ENCODE measurements around the gene C1GALT1.
"Not testable (repeated sequence)": the region's sequence is repeated elsewhere in the genome, so short reads cannot be mapped to it uniquely, and the experiment has no call there.

C1GALT1 gene

GRCh38 chr7:7178906-7179305 lies 3.4 kb upstream of the C1GALT1 start:
- H3K36me3 Mint-ChIP-seq = peaks cover 20% of the 10 kb centered on the region
- no peaks in the 10 kb centered on the region for H3K27me3 Mint-ChIP-seq
- H3K9me3 Mint-ChIP-seq = peaks cover 2% of the 10 kb centered on the region
- no peak for ATAC-seq (ENCODE audit: low read depth)
- no peak overlapping the region for H3K4me3 Mint-ChIP-seq
- peaks cover 25% of the 10 kb centered on the region for H3K4me1 Mint-ChIP-seq
- H3K27ac Mint-ChIP-seq = peak overlapping the region; percentile 68
- no peak for DNase-seq (ENCODE audit: low spot score in 2 of 2)

- Mint-ChIP-seq H3K4me1 (peaks cover 29% of the 10 kb centered on the region), H3K4me3 (peak overlapping the region; percentile 93), H3K27ac (peak overlapping the region; percentile 98), H3K36me3 (peaks cover 10% of the 10 kb centered on the region), H3K27me3 (no peaks in the 10 kb centered on the region), H3K9me3 (no peaks in the 10 kb centered on the region)
- no peak for DNase-seq (ENCODE audit: low spot score in 2 of 2)
- no peak for ATAC-seq (ENCODE audit: low read depth)
Observed at GRCh38 chr7:7180725-7181449, 1.5 kb upstream of the C1GALT1 start.

- no peaks in the 10 kb centered on the region for H3K27me3 Mint-ChIP-seq
Observed at GRCh38 chr7:7181519-7182155, 707 bp upstream of the C1GALT1 start.

GRCh38 chr7:7183061-7183837 lies 905 bp downstream of the C1GALT1 start:
- peaks cover 5% of the 10 kb centered on the region for H3K36me3 Mint-ChIP-seq
- H3K27ac Mint-ChIP-seq = peak overlapping the region; percentile 98
- peak overlapping the region; percentile 93 for H3K4me3 Mint-ChIP-seq
- peaks cover 20% of the 10 kb centered on the region for H3K4me1 Mint-ChIP-seq
- H3K9me3 Mint-ChIP-seq = no peaks in the 10 kb centered on the region
- H3K27me3 Mint-ChIP-seq = no peaks in the 10 kb centered on the region
- DNase-seq (ENCODE audit: low spot score in 2 of 2) (peak in 1 of 2 donors; percentile 18), ATAC-seq (ENCODE audit: low read depth) (peak; percentile 9)

More at GRCh38 chr7:7181519-7182155, 707 bp upstream of the C1GALT1 start:
- H3K4me3 Mint-ChIP-seq = peak overlapping the region; percentile 93
- DNase-seq (ENCODE audit: low spot score in 2 of 2) (peak; percentile 49 to 58), ATAC-seq (ENCODE audit: low read depth) (peak; percentile 50)
- peaks cover 26% of the 10 kb centered on the region for H3K4me1 Mint-ChIP-seq
- H3K9me3 Mint-ChIP-seq = no peaks in the 10 kb centered on the region
- H3K27ac Mint-ChIP-seq = peak overlapping the region; percentile 98
- H3K36me3 Mint-ChIP-seq = peaks cover 11% of the 10 kb centered on the region

GRCh38 chr7:7183838-7184463 lies 1.6 kb downstream of the C1GALT1 start:
- H3K36me3 Mint-ChIP-seq = peaks cover 4% of the 10 kb centered on the region
- no peak for DNase-seq (ENCODE audit: low spot score in 2 of 2)
- H3K9me3 Mint-ChIP-seq = no peaks in the 10 kb centered on the region
- H3K4me1 Mint-ChIP-seq = peaks cover 22% of the 10 kb centered on the region
- H3K27me3 Mint-ChIP-seq = no peaks in the 10 kb centered on the region
- peak overlapping the region; percentile 93 for H3K4me3 Mint-ChIP-seq
- ATAC-seq (ENCODE audit: low read depth) = no peak
- H3K27ac Mint-ChIP-seq = no peak overlapping the region

- H3K4me3 Mint-ChIP-seq = no peak overlapping the region
Observed at GRCh38 chr7:7185371-7185989, 3.1 kb downstream of the C1GALT1 start.

GRCh38 chr7:7188091-7188490 lies 5.7 kb downstream of the C1GALT1 start:
- no peak overlapping the region for H3K4me3 Mint-ChIP-seq
- peaks cover 19% of the 10 kb centered on the region for H3K36me3 Mint-ChIP-seq
- H3K27me3 Mint-ChIP-seq = no peaks in the 10 kb centered on the region
- no peaks in the 10 kb centered on the region for H3K9me3 Mint-ChIP-seq
- no peak for ATAC-seq (ENCODE audit: low read depth)
- H3K27ac Mint-ChIP-seq = no peak overlapping the region
- no peak for DNase-seq (ENCODE audit: low spot score in 2 of 2)
- peaks cover 25% of the 10 kb centered on the region for H3K4me1 Mint-ChIP-seq

More at GRCh38 chr7:7185371-7185989, 3.1 kb downstream of the C1GALT1 start:
- DNase-seq (ENCODE audit: low spot score in 2 of 2) = no peak
- Mint-ChIP-seq H3K27me3 (no peaks in the 10 kb centered on the region), H3K36me3 (peaks cover 2% of the 10 kb centered on the region), H3K9me3 (no peaks in the 10 kb centered on the region), H3K4me1 (peaks cover 25% of the 10 kb centered on the region), H3K27ac (no peak overlapping the region)
- no peak for ATAC-seq (ENCODE audit: low read depth)

- Mint-ChIP-seq H3K4me1 (peaks cover 32% of the 10 kb centered on the region), H3K27me3 (no peaks in the 10 kb centered on the region), H3K27ac (peak overlapping the region; percentile 36), H3K4me3 (no peak overlapping the region), H3K36me3 (peaks cover 23% of the 10 kb centered on the region), H3K9me3 (peaks cover 1% of the 10 kb centered on the region)
- no peak for DNase-seq (ENCODE audit: low spot score in 2 of 2)
- ATAC-seq (ENCODE audit: low read depth) = no peak
Observed at GRCh38 chr7:7188742-7189141, 6.4 kb downstream of the C1GALT1 start.

GRCh38 chr7:7190142-7190541 lies 7.8 kb downstream of the C1GALT1 start:
- ATAC-seq (ENCODE audit: low read depth) (no peak), DNase-seq (ENCODE audit: low spot score in 2 of 2) (no peak)
- Mint-ChIP-seq H3K36me3 (peaks cover 23% of the 10 kb centered on the region), H3K9me3 (peaks cover 1% of the 10 kb centered on the region), H3K27ac (no peak overlapping the region), H3K4me3 (no peak overlapping the region), H3K4me1 (peaks cover 38% of the 10 kb centered on the region), H3K27me3 (no peaks in the 10 kb centered on the region)

GRCh38 chr7:7191137-7191536 lies 8.8 kb downstream of the C1GALT1 start:
- DNase-seq (ENCODE audit: low spot score in 2 of 2) = no peak
- peaks cover 21% of the 10 kb centered on the region for H3K36me3 Mint-ChIP-seq
- H3K27ac Mint-ChIP-seq = no peak overlapping the region
- H3K9me3 Mint-ChIP-seq = peaks cover 1% of the 10 kb centered on the region
- H3K27me3 Mint-ChIP-seq = no peaks in the 10 kb centered on the region
- H3K4me3 Mint-ChIP-seq = no peak overlapping the region
- ATAC-seq (ENCODE audit: low read depth) = no peak
- peaks cover 36% of the 10 kb centered on the region for H3K4me1 Mint-ChIP-seq

- not testable (repeated sequence) for H3K4me3 Mint-ChIP-seq; DNase-seq (ENCODE audit: low spot score in 2 of 2); ATAC-seq (ENCODE audit: low read depth); H3K27me3 Mint-ChIP-seq; H3K9me3 Mint-ChIP-seq; H3K27ac Mint-ChIP-seq
- H3K4me1 Mint-ChIP-seq = peaks cover 41% of the 10 kb centered on the region
- peaks cover 27% of the 10 kb centered on the region for H3K36me3 Mint-ChIP-seq
Observed at GRCh38 chr7:7192798-7193788, 10.7 kb downstream of the C1GALT1 start.

GRCh38 chr7:7199592-7199991 lies 17.2 kb downstream of the C1GALT1 start:
- not testable (repeated sequence) for H3K27ac Mint-ChIP-seq; H3K4me3 Mint-ChIP-seq; ATAC-seq (ENCODE audit: low read depth); DNase-seq (ENCODE audit: low spot score in 2 of 2); H3K9me3 Mint-ChIP-seq; H3K27me3 Mint-ChIP-seq
- peaks cover 63% of the 10 kb centered on the region for H3K4me1 Mint-ChIP-seq
- peaks cover 19% of the 10 kb centered on the region for H3K36me3 Mint-ChIP-seq
